Type B pancreatic cell (in vitro differentiated cells): ENCODE results near the gene TP53I11. TPM values are rescaled to one million over a fixed set of nuclear protein-coding genes. Genes with fewer than 3 reads are reported as not detected.

Experiments
- DNase-seq: peaks from one replicate; pipeline ENCODE4 v3.0.0; 2021; ENCODE audit warnings: mixed read lengths; ENCODE audit not compliant: unreplicated experiment; ENCODE audit errors: extremely low spot score
- H3K27ac Mint-ChIP-seq: 2 replicates; pipeline ENCODE4 v1.8.0; 2021; ENCODE audit warnings: mild to moderate bottlenecking, mixed read lengths
- H3K27me3 Mint-ChIP-seq: 2 replicates; pipeline ENCODE4 v1.8.0; 2021; ENCODE audit warnings: mixed read lengths
- H3K36me3 Mint-ChIP-seq: 2 replicates; pipeline ENCODE4 v1.8.0; 2021; ENCODE audit warnings: mixed read lengths
- H3K4me1 Mint-ChIP-seq: one replicate; pipeline ENCODE4 v1.8.0; 2021; ENCODE audit warnings: mixed read lengths; ENCODE audit not compliant: unreplicated experiment
- H3K4me3 Mint-ChIP-seq: 2 replicates; pipeline ENCODE4 v1.8.0; 2021; ENCODE audit warnings: mild to moderate bottlenecking, mixed read lengths
- H3K9me3 Mint-ChIP-seq: 2 replicates; pipeline ENCODE4 v1.8.0; 2021; ENCODE audit warnings: mixed read lengths
- CTCF ChIP-seq: fragments of 200-600 bp; sonication (generic); conservative IDR thresholded peaks from 2 replicates; pipeline ENCODE4 v1.5.0; 2021; ENCODE audit warnings: antibody characterized with exemption, mild to moderate bottlenecking
- total RNA-seq: library from RNA; stranded (reverse); gene quantifications from 2 replicates; pipeline ENCODE4 v1.2.1, GENCODE V29; 2021; ENCODE audit warnings: low replicate concordance

The TP53I11 gene
- total RNA-seq, 1 donor from 2014 or later: 72.4 TPM

- no peak overlapping the region for H3K4me3 Mint-ChIP-seq
- no peaks in the 10 kb centered on the region for H3K9me3 Mint-ChIP-seq
- H3K36me3 Mint-ChIP-seq: no peaks in the 10 kb centered on the region
- TF ChIP-seq CTCF: no peak
- no peak overlapping the region for H3K27ac Mint-ChIP-seq
- DNase-seq: no peak
- H3K27me3 Mint-ChIP-seq: no peaks in the 10 kb centered on the region
- H3K4me1 Mint-ChIP-seq: peaks cover 48% of the 10 kb centered on the region
These were observed 9.2 kb downstream of the TP53I11 start for GRCh38 chr11:44941259-44942021.

- peaks cover 44% of the 10 kb centered on the region for H3K4me1 Mint-ChIP-seq
These were observed 9.8 kb downstream of the TP53I11 start for GRCh38 chr11:44940835-44941234.

GRCh38 chr11:44940404-44940803 is 10.3 kb downstream of the TP53I11 start:
- no peak overlapping the region for H3K27ac Mint-ChIP-seq

More at GRCh38 chr11:44940835-44941234, 9.8 kb downstream of the TP53I11 start:
- no peak overlapping the region for H3K27ac Mint-ChIP-seq
- no peaks in the 10 kb centered on the region for H3K9me3 Mint-ChIP-seq
- no peaks in the 10 kb centered on the region for H3K27me3 Mint-ChIP-seq
- no peak for TF ChIP-seq CTCF
- no peak overlapping the region for H3K4me3 Mint-ChIP-seq
- H3K36me3 Mint-ChIP-seq: no peaks in the 10 kb centered on the region
- no peak for DNase-seq

GRCh38 chr11:44939673-44940395 is 10.8 kb downstream of the TP53I11 start:
- H3K4me3 Mint-ChIP-seq: no peak overlapping the region
- no peak for DNase-seq
- no peaks in the 10 kb centered on the region for H3K36me3 Mint-ChIP-seq
- no peaks in the 10 kb centered on the region for H3K27me3 Mint-ChIP-seq
- no peaks in the 10 kb centered on the region for H3K9me3 Mint-ChIP-seq
- TF ChIP-seq CTCF: peak; percentile 52
- no peak overlapping the region for H3K27ac Mint-ChIP-seq
- peaks cover 40% of the 10 kb centered on the region for H3K4me1 Mint-ChIP-seq

More at GRCh38 chr11:44940404-44940803, 10.3 kb downstream of the TP53I11 start:
- no peaks in the 10 kb centered on the region for H3K9me3 Mint-ChIP-seq
- no peak overlapping the region for H3K4me3 Mint-ChIP-seq
- no peak for TF ChIP-seq CTCF
- H3K27me3 Mint-ChIP-seq: no peaks in the 10 kb centered on the region
- DNase-seq: no peak
- H3K4me1 Mint-ChIP-seq: peaks cover 44% of the 10 kb centered on the region
- H3K36me3 Mint-ChIP-seq: no peaks in the 10 kb centered on the region

- no peak overlapping the region for H3K27ac Mint-ChIP-seq
- DNase-seq: no peak
- TF ChIP-seq CTCF: no peak
- peaks cover 24% of the 10 kb centered on the region for H3K4me1 Mint-ChIP-seq
- H3K27me3 Mint-ChIP-seq: no peaks in the 10 kb centered on the region
- H3K9me3 Mint-ChIP-seq: no peaks in the 10 kb centered on the region
- peaks cover 4% of the 10 kb centered on the region for H3K36me3 Mint-ChIP-seq
- H3K4me3 Mint-ChIP-seq: no peak overlapping the region
These were observed 12.5 kb downstream of the TP53I11 start for GRCh38 chr11:44938066-44938691.
